H9 (cell line): ENCODE results near the gene ATP1A4. TPM values are rescaled to one million over a fixed set of nuclear protein-coding genes. Genes with fewer than 3 reads are reported as not detected.

Experiments used
- DNase-seq: peaks from one replicate; pipeline ENCODE4 v3.0.0-alpha.2; 2017
- H2AFZ ChIP-seq: one replicate; pipeline ENCODE4 v1.6.1; 2013; ENCODE audit warnings: mild to moderate bottlenecking, low read length, control low read depth, moderate library complexity
- H2AK5ac ChIP-seq: 2 replicates; pipeline ENCODE4 v1.6.1; 2013; ENCODE audit warnings: low read length, control low read depth, mixed read lengths; ENCODE audit not compliant: insufficient read length
- H2BK120ac ChIP-seq: one replicate; pipeline ENCODE4 v1.6.1; 2013; ENCODE audit warnings: low read depth, mild to moderate bottlenecking, low read length, control low read depth, inconsistent platforms; ENCODE audit not compliant: poor library complexity, severe bottlenecking
- H2BK12ac ChIP-seq: 2 replicates; pipeline ENCODE4 v1.6.1; 2013; ENCODE audit warnings: low read length, control low read depth, mixed read lengths, low read depth; ENCODE audit not compliant: insufficient read length
- H2BK15ac ChIP-seq: 2 replicates; pipeline ENCODE4 v1.6.1; 2013; ENCODE audit warnings: low read depth, low read length, control low read depth
- H2BK20ac ChIP-seq: one replicate; pipeline ENCODE4 v1.6.1; 2013; ENCODE audit warnings: low read depth, mild to moderate bottlenecking, low read length, control low read depth, inconsistent platforms; ENCODE audit not compliant: poor library complexity, severe bottlenecking
- H2BK5ac ChIP-seq: 2 replicates; pipeline ENCODE4 v1.6.1; 2013; ENCODE audit warnings: low read length, control low read depth, mixed read lengths; ENCODE audit not compliant: insufficient read length
- H3K14ac ChIP-seq: 2 replicates; pipeline ENCODE4 v1.6.1; 2013; ENCODE audit warnings: low read length, control low read depth; ENCODE audit not compliant: insufficient read depth
- H3K18ac ChIP-seq: 2 replicates; pipeline ENCODE4 v1.6.1; 2013; ENCODE audit warnings: low read depth, mild to moderate bottlenecking, mixed read lengths, low read length, control low read depth; ENCODE audit not compliant: insufficient read length
- H3K23ac ChIP-seq: 2 replicates; pipeline ENCODE4 v1.6.1; 2013; ENCODE audit warnings: low read length, control low read depth, mixed read lengths, low read depth; ENCODE audit not compliant: insufficient read length
- H3K23me2 ChIP-seq: 2 replicates; pipeline ENCODE4 v1.6.1; 2013; ENCODE audit warnings: low read depth, mild to moderate bottlenecking, mixed read lengths, low read length, control low read depth; ENCODE audit not compliant: insufficient read length, poor library complexity, severe bottlenecking
- H3K27ac ChIP-seq: 2 replicates; pipeline ENCODE4 v1.5.1; 2013; ENCODE audit warnings: low read length, control low read depth, mixed read lengths, low read depth; ENCODE audit not compliant: insufficient read length
- H3K27me3 ChIP-seq: 2 replicates; pipeline ENCODE4 v1.6.1; 2013; ENCODE audit warnings: low read length, control low read depth, inconsistent platforms; ENCODE audit not compliant: insufficient read depth
- H3K4ac ChIP-seq: 2 replicates; pipeline ENCODE4 v1.6.1; 2013; ENCODE audit warnings: low read depth, mild to moderate bottlenecking, control low read depth, inconsistent platforms, low read length, moderate library complexity
- H3K4me1 ChIP-seq: 2 replicates; pipeline ENCODE4 v1.6.1; 2013; ENCODE audit warnings: low read length, control low read depth, inconsistent platforms; ENCODE audit not compliant: insufficient read depth
- H3K4me2 ChIP-seq: 2 replicates; pipeline ENCODE4 v1.6.1; 2013; ENCODE audit warnings: low read length, control low read depth, mixed read lengths; ENCODE audit not compliant: insufficient read length, insufficient read depth
- H3K56ac ChIP-seq: 2 replicates; pipeline ENCODE4 v1.6.1; 2013; ENCODE audit warnings: low read depth, mild to moderate bottlenecking, mixed read lengths, low read length, control low read depth; ENCODE audit not compliant: insufficient read length
- H3K79me1 ChIP-seq: 2 replicates; pipeline ENCODE4 v1.6.1; 2013; ENCODE audit warnings: low read depth, mild to moderate bottlenecking, moderate library complexity, low read length, control low read depth, inconsistent platforms; ENCODE audit not compliant: insufficient read depth, poor library complexity, severe bottlenecking
- H3K79me2 ChIP-seq: 2 replicates; pipeline ENCODE4 v1.6.1; 2013; ENCODE audit warnings: low read length, control low read depth, inconsistent platforms; ENCODE audit not compliant: insufficient read depth
- H3K9ac ChIP-seq: 2 replicates; pipeline ENCODE4 v1.6.1; 2013; ENCODE audit warnings: low read length, control low read depth, mixed read lengths; ENCODE audit not compliant: insufficient read length; ENCODE audit errors: extremely low read depth
- H3K9me3 ChIP-seq: one replicate; pipeline ENCODE4 v1.6.1; 2013; ENCODE audit warnings: low read depth, low read length, inconsistent platforms; ENCODE audit not compliant: control insufficient read depth
- H3T11ph ChIP-seq: one replicate; pipeline ENCODE4 v1.6.1; 2013; ENCODE audit warnings: mild to moderate bottlenecking, low read length, control low read depth, inconsistent platforms
- H4K20me1 ChIP-seq: one replicate; pipeline ENCODE4 v1.6.1; 2013; ENCODE audit not compliant: control insufficient read depth, insufficient read length, insufficient read depth
- H4K5ac ChIP-seq: 2 replicates; pipeline ENCODE4 v1.6.1; 2013; ENCODE audit warnings: low read depth, mild to moderate bottlenecking, mixed read lengths, low read length, control low read depth; ENCODE audit not compliant: insufficient read length
- H4K8ac ChIP-seq: replicated peaks from 2 replicates; pipeline ENCODE4 v1.6.1; 2013; ENCODE audit warnings: low read length, control low read depth, mixed read lengths, low read depth; ENCODE audit not compliant: insufficient read length
- H4K91ac ChIP-seq: 2 replicates; pipeline ENCODE4 v1.6.1; 2013; ENCODE audit warnings: low read depth, mild to moderate bottlenecking, moderate library complexity, mixed read lengths, low read length, control low read depth; ENCODE audit not compliant: insufficient read length
- H3K27ac Mint-ChIP-seq, 3 experiments: 2 replicates in 2 of 3; 3 replicates in 1 of 3; pipeline ENCODE4 v1.8.0; 2020 to 2021; ENCODE audit warnings: mixed read lengths in 3 of 3, mild to moderate bottlenecking in 1 of 3, moderate library complexity in 1 of 3
- H3K27me3 Mint-ChIP-seq: 2 replicates; pipeline ENCODE4 v1.8.0; 2021; ENCODE audit warnings: low read depth, mild to moderate bottlenecking, moderate library complexity, mixed read lengths
- H3K36me3 Mint-ChIP-seq, 3 experiments: 2 replicates in 2 of 3; 3 replicates in 1 of 3; pipeline ENCODE4 v1.8.0; 2020 to 2021; ENCODE audit warnings: low read depth in 3 of 3, mixed read lengths in 3 of 3; ENCODE audit not compliant: insufficient read depth in 1 of 3
- H3K4me1 Mint-ChIP-seq, 2 experiments: 2 replicates each; pipeline ENCODE4 v1.8.0; 2020; ENCODE audit warnings: mixed read lengths in 2 of 2
- H3K4me3 Mint-ChIP-seq, 2 experiments: 2 replicates in 1 of 2; 3 replicates in 1 of 2; pipeline ENCODE4 v1.8.0; 2020 to 2021; ENCODE audit warnings: mild to moderate bottlenecking in 2 of 2, mixed read lengths in 2 of 2, moderate library complexity in 1 of 2
- H3K9me3 Mint-ChIP-seq, 2 experiments: 2 replicates in 1 of 2; 3 replicates in 1 of 2; pipeline ENCODE4 v1.8.0; 2020; ENCODE audit warnings: mild to moderate bottlenecking in 2 of 2, mixed read lengths in 2 of 2, moderate library complexity in 1 of 2
- CTCF ChIP-seq: fragments of 200-600 bp; sonication (generic); conservative IDR thresholded peaks from 3 replicates; pipeline ENCODE4 v1.8.0; 2021; ENCODE audit warnings: antibody characterized with exemption, mild to moderate bottlenecking
- WGBS: extraction: QIAGEN DNeasy Blood & Tissue Kit; methylation state at CpG from one replicate; pipeline ENCODE4 v1.1.7; 2013; ENCODE audit warnings: missing lambda C conversion rate, low lambda C conversion rate, mixed read lengths; ENCODE audit not compliant: insufficient read length; ENCODE audit errors: extremely low coverage; 5-methylcytosine and 5-hydroxymethylcytosine counted together
- total RNA-seq: library from RNA; stranded (reverse); gene quantifications from 2 replicates; pipeline ENCODE4 v1.2.1, GENCODE V29; 2021

The ATP1A4 gene
- total RNA-seq, 1 experiment from 2014 or later = 0.20 TPM

DNA sequence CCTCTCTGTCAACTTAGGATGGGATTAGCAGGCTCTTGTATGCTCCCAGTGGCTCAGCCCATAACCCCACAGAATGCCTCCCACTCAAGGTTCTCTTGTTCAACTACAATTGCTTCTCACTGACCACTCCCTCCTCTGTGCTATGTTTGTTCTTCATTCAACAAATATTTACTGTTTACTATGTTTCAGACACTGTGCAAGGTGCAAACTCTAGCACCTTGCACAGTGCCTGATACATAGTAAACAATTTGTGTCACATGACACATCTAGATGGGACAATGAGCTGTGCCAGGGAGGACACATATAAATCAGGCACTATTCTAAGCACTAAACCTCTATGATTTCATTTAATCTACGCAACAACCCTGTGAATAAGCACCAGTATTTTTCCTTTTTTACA lies 20.5 kb upstream of the ATP1A4 start:
- Mint-ChIP-seq H3K9me3 (no peaks in the 10 kb centered on the region), H3K4me1 (peaks cover 0 to 6% of the 10 kb centered on the region in 2 experiments; a peak in 2 of 4 replicates), H3K4me3 (peak overlapping the region in 1 of 2 experiments; percentile 24; a peak in 2 of 5 replicates), H3K27me3 (peaks cover 2% of the 10 kb centered on the region), H3K27ac (no peak overlapping the region; a peak in 1 of 7 replicates), H3K36me3 (peaks cover 0 to 77% (median 73%) of the 10 kb centered on the region in 3 experiments; a peak in 6 of 7 replicates)
- no peak overlapping the region for H4K91ac ChIP-seq
- no peak overlapping the region for H3K56ac ChIP-seq
- no peak overlapping the region for H2AFZ ChIP-seq
- H3K27me3 ChIP-seq = no peaks in the 10 kb centered on the region
- H3T11ph ChIP-seq = no peak overlapping the region
- H3K9me3 ChIP-seq = no peaks in the 10 kb centered on the region
- no peak overlapping the region for H2BK12ac ChIP-seq
- H3K4me2 ChIP-seq = no peak overlapping the region
- no peaks in the 10 kb centered on the region for H3K79me1 ChIP-seq
- no peak overlapping the region for H2BK5ac ChIP-seq
- no peak overlapping the region for H3K9ac ChIP-seq
- H2BK20ac ChIP-seq = no peak overlapping the region
- TF ChIP-seq CTCF = no peak
- H2AK5ac ChIP-seq = no peak overlapping the region
- H3K79me2 ChIP-seq = no peaks in the 10 kb centered on the region
- no peak overlapping the region for H3K27ac ChIP-seq
- H2BK15ac ChIP-seq = no peak overlapping the region
- no peak overlapping the region for H4K8ac ChIP-seq
- no peak overlapping the region for H3K4ac ChIP-seq
- DNase-seq = no peak
- H3K18ac ChIP-seq = no peak overlapping the region
- H4K20me1 ChIP-seq = no peaks in the 10 kb centered on the region
- no peak overlapping the region for H2BK120ac ChIP-seq
- no CpG with 5 or more reads among the region's 1 CpG for WGBS
- H3K4me1 ChIP-seq = 0 out of 2 replicates have a peak, but pooled peaks cover 1% of the 10 kb centered on the region
- no peaks in the 10 kb centered on the region for H3K23me2 ChIP-seq
- H3K23ac ChIP-seq = no peak overlapping the region
- H3K14ac ChIP-seq = no peak overlapping the region
- no peak overlapping the region for H4K5ac ChIP-seq
